Lower leg skin (tissue), 4 donors: ENCODE measurements around the gene IL10RB. TPM values are rescaled to one million over a fixed set of nuclear protein-coding genes. Genes with fewer than 3 reads are reported as not detected.
"Not testable (repeated sequence)": the region's sequence is repeated elsewhere in the genome, so short reads cannot be mapped to it uniquely, and the experiment has no call there.

ENCODE experiments used
- DNase-seq, 2 donors: peaks; one replicate each; pipeline ENCODE4 v3.0.0-alpha.2; 2019; ENCODE audit warnings: low spot score in 2 of 2
- H3K4me3 ChIP-seq: fragments of 200-600 bp; sonication (generic); 2 replicates; pipeline ENCODE4 v1.5.1; 2017; ENCODE audit warnings: mild to moderate bottlenecking, low read depth; ENCODE audit not compliant: poor library complexity, severe bottlenecking
- POLR2A ChIP-seq, 2 donors: fragments of 450-650 bp; IDR thresholded peaks; one replicate each; pipeline ENCODE4 v1.6.1; 2016 to 2017; ENCODE audit warnings: antibody characterized with exemption in 2 of 2, mild to moderate bottlenecking in 1 of 2, moderate library complexity in 1 of 2
- WGBS, 2 donors: methylation state at CpG; one replicate each; pipeline ENCODE4 v1.1.5; 2018; 5-methylcytosine and 5-hydroxymethylcytosine counted together
- intact Hi-C: fragments of 100-400 bp; cut with DNase I; formaldehyde crosslinking; loops from one replicate; pipeline ENCODE4 v1.15.0; 2023; ENCODE audit warnings: low total_unique reads
- total RNA-seq, 4 donors: library from RNA; depleted of rRNA; stranded (reverse); fragments of >200 nt; gene quantifications; one replicate each; pipeline ENCODE4 v1.1.0, GENCODE V29; 2016
- TF ChIP-seq, protein P1 (sequence below), 3 donors: fragments of 450-650 bp; IDR thresholded peaks; one replicate each; pipeline ENCODE4 v1.5.1; 2016; ENCODE audit warnings: antibody characterized with exemption in 3 of 3, mild to moderate bottlenecking in 3 of 3, moderate library complexity in 2 of 3

The IL10RB gene
- total RNA-seq, 4 donors from 2014 or later = 27.6 to 33.3 (median 30.2) TPM

DNA sequence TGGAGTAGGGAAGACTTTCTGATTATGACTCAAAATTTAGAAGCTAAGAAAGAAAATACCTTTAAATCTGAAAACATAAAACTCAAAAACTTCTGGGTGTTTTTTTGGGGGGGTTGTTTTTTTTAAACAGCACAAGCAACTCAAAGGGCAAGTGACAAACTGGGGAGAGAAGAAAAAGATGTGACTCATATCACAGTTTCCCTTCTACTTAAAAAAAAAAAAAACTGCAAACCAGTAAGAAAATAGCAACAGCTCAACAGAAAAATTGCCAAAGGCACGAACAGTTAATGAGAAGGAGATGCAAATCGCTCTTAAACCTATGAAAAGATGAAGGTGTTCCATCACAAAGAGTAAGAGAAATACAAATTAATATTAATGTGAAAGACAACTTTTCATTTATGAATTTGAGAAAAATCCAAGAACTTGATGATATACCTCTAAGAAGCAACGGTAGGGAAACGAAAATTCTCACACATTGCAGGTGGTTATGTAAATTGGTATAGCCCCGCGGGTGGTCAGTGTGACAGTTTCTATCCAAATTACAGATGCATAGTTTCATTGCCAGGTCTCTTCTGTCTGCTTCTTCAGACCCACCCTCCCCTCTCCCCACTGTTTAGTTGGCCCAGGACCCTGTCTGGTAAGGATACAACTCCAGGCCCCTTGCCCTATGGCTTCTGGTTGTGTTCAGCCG lies 27.5 kb upstream of the IL10RB start:
- no peak overlapping the region for H3K4me3 ChIP-seq
- intact Hi-C loops = no loop called here
- WGBS, 2 donors = 77 to 79% methylated on average over 7 of the region's 7 CpGs
- DNase-seq = no peak
- TF ChIP-seq, protein P1, sequence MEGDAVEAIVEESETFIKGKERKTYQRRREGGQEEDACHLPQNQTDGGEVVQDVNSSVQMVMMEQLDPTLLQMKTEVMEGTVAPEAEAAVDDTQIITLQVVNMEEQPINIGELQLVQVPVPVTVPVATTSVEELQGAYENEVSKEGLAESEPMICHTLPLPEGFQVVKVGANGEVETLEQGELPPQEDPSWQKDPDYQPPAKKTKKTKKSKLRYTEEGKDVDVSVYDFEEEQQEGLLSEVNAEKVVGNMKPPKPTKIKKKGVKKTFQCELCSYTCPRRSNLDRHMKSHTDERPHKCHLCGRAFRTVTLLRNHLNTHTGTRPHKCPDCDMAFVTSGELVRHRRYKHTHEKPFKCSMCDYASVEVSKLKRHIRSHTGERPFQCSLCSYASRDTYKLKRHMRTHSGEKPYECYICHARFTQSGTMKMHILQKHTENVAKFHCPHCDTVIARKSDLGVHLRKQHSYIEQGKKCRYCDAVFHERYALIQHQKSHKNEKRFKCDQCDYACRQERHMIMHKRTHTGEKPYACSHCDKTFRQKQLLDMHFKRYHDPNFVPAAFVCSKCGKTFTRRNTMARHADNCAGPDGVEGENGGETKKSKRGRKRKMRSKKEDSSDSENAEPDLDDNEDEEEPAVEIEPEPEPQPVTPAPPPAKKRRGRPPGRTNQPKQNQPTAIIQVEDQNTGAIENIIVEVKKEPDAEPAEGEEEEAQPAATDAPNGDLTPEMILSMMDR (IDR thresholded peaks at IDR 0.05) = no peak
- TF ChIP-seq POLR2A (IDR thresholded peaks at IDR 0.05) = no peak

DNA sequence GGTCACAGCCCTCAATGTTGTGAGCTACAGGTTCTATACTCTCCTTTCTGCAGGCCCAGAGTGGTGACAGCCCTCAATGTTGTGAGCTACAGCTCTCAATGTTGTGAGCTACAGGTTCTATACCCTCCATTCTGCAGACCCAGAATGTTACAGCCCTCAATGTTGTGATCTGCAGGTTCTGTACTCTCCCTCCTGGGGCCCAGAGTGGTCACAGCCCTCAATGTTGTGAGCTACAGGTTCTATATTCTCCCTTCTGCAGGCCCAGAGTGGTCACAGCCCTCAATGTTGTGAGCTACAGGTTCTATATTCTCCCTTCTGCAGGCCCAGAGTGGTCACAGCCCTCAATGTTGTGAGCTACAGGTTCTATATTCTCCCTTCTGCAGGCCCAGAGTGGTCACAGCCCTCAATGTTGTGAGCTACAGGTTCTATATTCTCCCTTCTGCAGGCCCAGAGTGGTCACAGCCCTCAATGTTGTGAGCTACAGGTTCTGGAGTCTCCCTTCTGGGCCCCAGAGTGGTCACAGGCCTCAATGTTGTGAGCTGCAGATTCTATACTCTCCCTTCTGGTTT lies 26.5 kb upstream of the IL10RB start:
- DNase-seq, intact Hi-C loops, H3K4me3 ChIP-seq: not testable (repeated sequence)

DNA sequence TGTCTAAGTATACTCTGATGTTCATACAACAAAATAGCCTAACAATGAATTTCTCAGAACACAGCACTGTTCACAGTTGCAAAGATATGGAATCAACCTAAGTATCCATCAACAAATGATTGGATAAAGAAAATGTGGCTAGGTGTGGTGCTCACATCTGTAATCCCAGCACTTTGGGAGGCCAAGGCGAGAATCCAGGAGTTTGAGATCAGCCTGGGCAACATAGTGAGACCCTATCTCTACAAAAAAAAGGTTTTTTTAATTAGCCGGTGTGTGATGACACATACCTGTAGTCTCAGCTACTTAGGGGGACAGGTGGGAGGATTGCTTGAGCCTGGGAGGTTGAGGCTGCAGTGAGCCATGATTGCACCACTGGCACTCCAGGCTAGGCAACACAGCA lies 25.8 kb upstream of the IL10RB start:
- intact Hi-C loops = no loop called here

DNA sequence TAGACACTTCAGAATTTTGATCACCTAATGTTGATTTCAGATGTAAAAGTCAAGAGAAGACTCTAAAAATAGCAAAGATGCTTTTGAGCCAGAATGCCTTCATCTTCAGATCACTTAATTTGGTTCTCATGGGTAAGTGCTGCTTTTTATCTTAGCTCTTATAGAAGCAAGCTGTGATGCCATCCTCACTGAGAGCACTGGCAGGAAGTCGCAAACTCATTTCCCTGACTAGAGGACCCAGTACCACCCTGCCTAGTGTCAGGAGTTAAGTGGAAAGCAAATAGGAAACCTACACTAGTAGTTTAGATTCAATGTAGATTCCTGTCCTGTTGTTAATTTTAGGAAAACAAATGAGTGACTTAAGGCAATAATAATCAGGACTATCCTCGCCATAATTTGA lies 24.3 kb upstream of the IL10RB start:
- no peak overlapping the region for H3K4me3 ChIP-seq
- 87 to 99% methylated on average over 2 of the region's 2 CpGs for WGBS, 2 donors
- DNase-seq = no peak
- intact Hi-C loops = no loop called here
- TF ChIP-seq, protein P1 (IDR thresholded peaks at IDR 0.05) = no peak
- no peak for TF ChIP-seq POLR2A (IDR thresholded peaks at IDR 0.05)

More for the DNA sequence above, 25.8 kb upstream of the IL10RB start:
- no peak overlapping the region for H3K4me3 ChIP-seq
- DNase-seq = no peak
- WGBS, 2 donors = 95 to 98% methylated on average over 2 of the region's 2 CpGs
- no peak for TF ChIP-seq POLR2A (IDR thresholded peaks at IDR 0.05)
- TF ChIP-seq, protein P1 (IDR thresholded peaks at IDR 0.05) = no peak

DNA sequence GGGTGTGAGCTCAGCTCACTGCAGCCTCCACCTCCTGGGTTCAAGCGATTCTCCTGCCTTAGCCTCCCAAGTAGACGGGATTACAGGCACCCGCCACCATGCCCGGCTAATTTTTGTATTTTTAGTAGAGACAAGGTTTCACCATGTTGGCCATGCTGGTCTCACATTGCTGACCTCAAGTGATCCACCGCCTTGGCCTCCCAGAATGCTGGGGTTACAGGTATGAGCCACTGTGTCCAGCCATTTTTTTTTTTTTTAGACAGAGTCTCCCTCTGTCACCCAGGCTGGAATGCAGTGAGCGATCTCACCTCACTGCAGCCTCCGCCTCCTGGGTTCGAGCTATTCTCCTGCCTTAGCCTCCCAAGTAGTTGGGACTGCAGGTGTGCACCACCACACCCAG lies 23.3 kb upstream of the IL10RB start:
- DNase-seq, H3K4me3 ChIP-seq, intact Hi-C loops: not testable (repeated sequence)
- 98% methylated on average over 8 of the region's 8 CpGs for WGBS, 2 donors

DNA sequence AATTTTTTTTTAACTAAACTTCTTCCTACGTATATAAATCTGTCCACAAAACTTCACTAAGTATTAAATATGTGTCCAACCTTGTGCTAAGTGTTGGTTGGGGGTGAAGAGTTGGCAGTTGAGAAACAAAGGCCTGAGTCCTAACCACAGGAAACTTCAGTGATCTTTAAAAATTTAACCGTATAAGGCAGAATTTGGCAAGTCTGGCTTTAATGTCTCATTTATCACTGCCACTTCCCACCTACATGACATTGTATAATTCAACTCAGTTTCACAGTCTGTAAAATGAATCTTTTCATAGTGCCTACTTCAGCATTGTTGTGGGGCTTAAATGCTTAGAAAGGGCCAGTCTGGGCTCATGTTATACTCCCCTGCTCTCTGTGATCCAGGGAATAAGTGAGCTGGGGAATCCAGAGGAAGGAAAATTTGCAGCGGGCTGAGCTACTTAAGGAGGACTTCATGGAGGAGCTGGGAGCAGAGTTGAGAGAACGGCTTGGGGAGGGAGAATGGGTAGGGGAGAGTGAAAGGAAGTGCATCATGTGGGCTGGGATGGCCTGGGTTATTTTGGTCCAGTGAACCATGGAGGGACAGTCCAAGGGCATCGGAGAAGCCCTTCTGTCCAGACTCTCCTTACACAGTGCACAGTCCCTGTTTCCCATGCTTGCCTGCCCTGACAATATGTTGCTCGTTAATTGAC lies 21.9 kb upstream of the IL10RB start:
- no peak overlapping the region for H3K4me3 ChIP-seq
- no peak for TF ChIP-seq POLR2A (IDR thresholded peaks at IDR 0.05)
- TF ChIP-seq, protein P1 (IDR thresholded peaks at IDR 0.05) = no peak
- DNase-seq = no peak
- intact Hi-C loops = no loop called here
- WGBS, 2 donors = 72 to 73% methylated on average over 6 of the region's 6 CpGs
